ENCODE measurements around the gene CARNS1. TPM values are rescaled to one million over a fixed set of nuclear protein-coding genes. Genes with fewer than 3 reads are reported as not detected.

The CARNS1 gene
- total and polyA plus RNA-seq, 2 of the 13 experiments (the other 11 are each of a cell fraction or from before 2014, with no cell fraction given): not detected

GRCh38 chr11:67410369-67410831 lies 5.1 kb upstream of the CARNS1 start (continued):
- TF ChIP-seq ZBTB40 (IDR thresholded peaks at IDR 0.05) (no peak), ZBTB40 (CRISPR knock-in tag; IDR thresholded peaks at IDR 0.05) (no peak), ZFX (CRISPR knock-in tag; IDR thresholded peaks at IDR 0.05; ENCODE audit: low read depth) (peak; percentile 45; the same call in 1 of the 2 replicates), ZNF232 (CRISPR knock-in tag; IDR thresholded peaks at IDR 0.05; ENCODE audit: borderline replicate concordance) (no peak)
